Lung (tissue), 12 donors: Measurements from ENCODE around the gene MIX23. TPM values are rescaled to one million over a fixed set of nuclear protein-coding genes. Genes with fewer than 3 reads are reported as not detected.
A peak's percentile ranks its signal among the peaks of the same experiment; 100 is the strongest.

Source experiments
- ATAC-seq: fragments of 200-7000 bp; cut with Tn5 transposase; one replicate; pipeline ENCODE4 v1.9.1; 2020; ENCODE audit warnings: moderate number of reproducible peaks; ENCODE audit not compliant: insufficient read depth, low FRiP score
- DNase-seq, 3 donors: peaks; one replicate each; pipeline ENCODE4 v3.0.0-alpha.2; 2013 to 2017
- H3K27ac ChIP-seq, 2 donors: one replicate each; pipeline ENCODE4 v1.5.1; 2013; ENCODE audit warnings: mild to moderate bottlenecking in 2 of 2, moderate library complexity in 2 of 2, control low read depth in 1 of 2, inconsistent platforms in 1 of 2, low read depth in 1 of 2, low read length in 1 of 2
- H3K27me3 ChIP-seq, 3 donors: one replicate each; pipeline ENCODE4 v1.5.1; 2013; ENCODE audit warnings: low read length in 2 of 3; ENCODE audit not compliant: control insufficient read depth in 3 of 3, insufficient read depth in 3 of 3
- H3K36me3 ChIP-seq, 4 donors: one replicate each; pipeline ENCODE4 v1.5.1; 2013; ENCODE audit warnings: low read length in 4 of 4, mild to moderate bottlenecking in 1 of 4, moderate library complexity in 1 of 4; ENCODE audit not compliant: control insufficient read depth in 4 of 4, insufficient read depth in 4 of 4
- H3K4me1 ChIP-seq, 5 donors: one replicate each; pipeline ENCODE4 v1.5.1; 2013; ENCODE audit warnings: low read length in 5 of 5, mild to moderate bottlenecking in 2 of 5, moderate library complexity in 1 of 5; ENCODE audit not compliant: control insufficient read depth in 5 of 5, insufficient read depth in 5 of 5
- H3K4me3 ChIP-seq: one replicate; pipeline ENCODE4 v1.5.1; 2013; ENCODE audit warnings: mild to moderate bottlenecking, control low read depth, moderate library complexity
- H3K9ac ChIP-seq, 2 donors: one replicate each; pipeline ENCODE4 v1.5.1; 2013; ENCODE audit warnings: low read length in 2 of 2, control low read depth in 1 of 2; ENCODE audit not compliant: insufficient read depth in 1 of 2
- H3K9me3 ChIP-seq, 4 donors: one replicate each; pipeline ENCODE4 v1.5.1; 2013; ENCODE audit warnings: low read length in 3 of 4, mild to moderate bottlenecking in 1 of 4, moderate library complexity in 1 of 4; ENCODE audit not compliant: control insufficient read depth in 4 of 4, insufficient read depth in 3 of 4
- WGBS, 2 donors: extraction: QIAGEN DNeasy Blood & Tissue Kit; methylation state at CpG; one replicate each; pipeline ENCODE4 v1.1.7; 2013; 5-methylcytosine and 5-hydroxymethylcytosine counted together
- polyA plus RNA-seq, 2 donors: library from polyadenylated mRNA; stranded (reverse); fragments of 200-250 nt; gene quantifications; one replicate each; pipeline ENCODE4 v1.2.1, GENCODE V29; 2013
- total RNA-seq, 2 donors: library from RNA; depleted of rRNA in 1 of 2; stranded (reverse); fragments of >200 nt in 1 of 2; gene quantifications; one replicate each; pipeline ENCODE4 v1.2.1, GENCODE V29; 2014 to 2021
- TF ChIP-seq, protein P1 (sequence below): IDR thresholded peaks from 2 replicates; pipeline ENCODE4 v1.5.1; 2012; ENCODE audit warnings: mild to moderate bottlenecking; ENCODE audit errors: control extremely low read depth, extremely low read depth
- donor health status: control.
- donor health status: control.
- donor health status: Bipolar disorder and iron deficiency.
- donor health status: healthy.
- donor health status: DM: yes; HTN: yes; CAD: no.

MIX23 gene
- total and polyA plus RNA-seq, 4 donors: 17.8 to 40.4 (median 21.4) TPM

GRCh38 chr3:122421836-122422235, 38.8 kb upstream of the MIX23 start:
- TF ChIP-seq, protein P1, sequence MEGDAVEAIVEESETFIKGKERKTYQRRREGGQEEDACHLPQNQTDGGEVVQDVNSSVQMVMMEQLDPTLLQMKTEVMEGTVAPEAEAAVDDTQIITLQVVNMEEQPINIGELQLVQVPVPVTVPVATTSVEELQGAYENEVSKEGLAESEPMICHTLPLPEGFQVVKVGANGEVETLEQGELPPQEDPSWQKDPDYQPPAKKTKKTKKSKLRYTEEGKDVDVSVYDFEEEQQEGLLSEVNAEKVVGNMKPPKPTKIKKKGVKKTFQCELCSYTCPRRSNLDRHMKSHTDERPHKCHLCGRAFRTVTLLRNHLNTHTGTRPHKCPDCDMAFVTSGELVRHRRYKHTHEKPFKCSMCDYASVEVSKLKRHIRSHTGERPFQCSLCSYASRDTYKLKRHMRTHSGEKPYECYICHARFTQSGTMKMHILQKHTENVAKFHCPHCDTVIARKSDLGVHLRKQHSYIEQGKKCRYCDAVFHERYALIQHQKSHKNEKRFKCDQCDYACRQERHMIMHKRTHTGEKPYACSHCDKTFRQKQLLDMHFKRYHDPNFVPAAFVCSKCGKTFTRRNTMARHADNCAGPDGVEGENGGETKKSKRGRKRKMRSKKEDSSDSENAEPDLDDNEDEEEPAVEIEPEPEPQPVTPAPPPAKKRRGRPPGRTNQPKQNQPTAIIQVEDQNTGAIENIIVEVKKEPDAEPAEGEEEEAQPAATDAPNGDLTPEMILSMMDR: no peak
- Histone ChIP-seq H3K9me3 (no peaks in the 10 kb centered on the region), H3K4me1 (peaks cover 0 to 6% (median 4%) of the 10 kb centered on the region in 5 donors), H3K36me3 (peaks cover 6 to 22% (median 19%) of the 10 kb centered on the region in 4 donors), H3K4me3 (no peak overlapping the region), H3K27ac (no peak overlapping the region), H3K27me3 (no peaks in the 10 kb centered on the region), H3K9ac (no peak overlapping the region)
- 89 to 95% methylated on average over 2 of the region's 2 CpGs for WGBS, 2 donors
- DNase-seq (no peak), ATAC-seq (no peak)

GRCh38 chr3:122421101-122421500, 38.1 kb upstream of the MIX23 start:
- 82 to 90% methylated on average over 4 of the region's 4 CpGs for WGBS, 2 donors
- Histone ChIP-seq H3K27me3 (no peaks in the 10 kb centered on the region), H3K4me1 (peaks cover 0 to 9% (median 4%) of the 10 kb centered on the region in 5 donors), H3K36me3 (peaks cover 3 to 14% (median 12%) of the 10 kb centered on the region in 4 donors), H3K4me3 (no peak overlapping the region), H3K9me3 (no peaks in the 10 kb centered on the region), H3K9ac (no peak overlapping the region), H3K27ac (no peak overlapping the region)
- TF ChIP-seq, protein P1: no peak
- ATAC-seq: no peak
- DNase-seq: no peak

- peaks cover 0 to 5% (median 4%) of the 10 kb centered on the region in 4 donors for H3K36me3 ChIP-seq
- H3K9me3 ChIP-seq: no peaks in the 10 kb centered on the region
- peak in 1 of 3 donors; percentile 9 for DNase-seq
- H3K27me3 ChIP-seq: no peaks in the 10 kb centered on the region
- peaks cover 4 to 24% (median 11%) of the 10 kb centered on the region in 5 donors for H3K4me1 ChIP-seq
- peak overlapping the region in 1 of 2 donors; percentile 27 for H3K27ac ChIP-seq
- TF ChIP-seq, protein P1: no peak
- WGBS, 2 donors: 50 to 59% methylated on average over 14 of the region's 14 CpGs
- no peak overlapping the region for H3K4me3 ChIP-seq
- no peak for ATAC-seq
- peak overlapping the region; percentile 88 to 100 for H3K9ac ChIP-seq
Observed at GRCh38 chr3:122416966-122417365, 33.9 kb upstream of the MIX23 start.
